Keratinocyte (primary cell): ENCODE measurements around the gene MCUB.

Source experiments
- EZH2 ChIP-seq: IDR thresholded peaks from one replicate; pipeline ENCODE4 v1.6.1; 2012; ENCODE audit warnings: inconsistent platforms, mild to moderate bottlenecking, low read length, moderate library complexity
- TF ChIP-seq, protein P1 (sequence below), 3 experiments: IDR thresholded peaks in 1 of 3; conservative IDR thresholded peaks in 1 of 3; optimal IDR thresholded peaks in 1 of 3; 2 replicates in 2 of 3; 3 replicates in 1 of 3; pipeline versions ENCODE3 to v1.5.1; 2011; ENCODE audit warnings: low read length in 3 of 3, mild to moderate bottlenecking in 3 of 3, moderate library complexity in 2 of 3, control low read depth in 1 of 3, inconsistent platforms in 1 of 3; ENCODE audit not compliant: insufficient read depth in 2 of 3; ENCODE audit errors: extremely low read depth in 1 of 3

DNA sequence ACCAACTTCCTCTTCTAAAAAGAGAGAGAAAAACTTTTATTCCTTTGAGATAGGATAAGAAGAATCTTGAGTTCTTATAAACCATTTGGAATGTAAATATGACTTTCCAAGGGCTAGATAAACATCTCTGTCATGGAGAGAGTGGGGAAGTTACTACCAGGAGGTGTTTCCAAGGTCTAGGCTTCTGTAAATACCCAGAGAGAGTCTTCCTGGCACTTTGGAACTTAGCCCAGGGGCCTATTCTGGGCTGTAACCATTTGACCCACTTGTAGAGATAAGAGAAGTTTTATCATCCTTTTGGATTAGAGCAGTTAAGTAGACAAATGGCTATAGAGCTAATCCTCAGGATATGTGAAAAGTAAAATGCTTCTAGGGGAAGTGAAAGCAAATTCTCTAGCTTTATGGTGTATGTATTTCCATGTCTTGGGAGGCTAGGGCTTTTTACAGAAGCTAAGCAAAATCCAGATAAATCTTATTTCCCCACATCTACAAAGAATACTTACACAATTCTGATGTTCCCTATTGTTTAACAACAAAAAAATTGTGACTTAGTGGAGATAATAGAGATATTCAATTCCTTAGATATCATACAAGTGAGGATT is 51.1 kb downstream of the MCUB start:
- TF ChIP-seq, protein P1, sequence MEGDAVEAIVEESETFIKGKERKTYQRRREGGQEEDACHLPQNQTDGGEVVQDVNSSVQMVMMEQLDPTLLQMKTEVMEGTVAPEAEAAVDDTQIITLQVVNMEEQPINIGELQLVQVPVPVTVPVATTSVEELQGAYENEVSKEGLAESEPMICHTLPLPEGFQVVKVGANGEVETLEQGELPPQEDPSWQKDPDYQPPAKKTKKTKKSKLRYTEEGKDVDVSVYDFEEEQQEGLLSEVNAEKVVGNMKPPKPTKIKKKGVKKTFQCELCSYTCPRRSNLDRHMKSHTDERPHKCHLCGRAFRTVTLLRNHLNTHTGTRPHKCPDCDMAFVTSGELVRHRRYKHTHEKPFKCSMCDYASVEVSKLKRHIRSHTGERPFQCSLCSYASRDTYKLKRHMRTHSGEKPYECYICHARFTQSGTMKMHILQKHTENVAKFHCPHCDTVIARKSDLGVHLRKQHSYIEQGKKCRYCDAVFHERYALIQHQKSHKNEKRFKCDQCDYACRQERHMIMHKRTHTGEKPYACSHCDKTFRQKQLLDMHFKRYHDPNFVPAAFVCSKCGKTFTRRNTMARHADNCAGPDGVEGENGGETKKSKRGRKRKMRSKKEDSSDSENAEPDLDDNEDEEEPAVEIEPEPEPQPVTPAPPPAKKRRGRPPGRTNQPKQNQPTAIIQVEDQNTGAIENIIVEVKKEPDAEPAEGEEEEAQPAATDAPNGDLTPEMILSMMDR (optimal IDR thresholded peaks at IDR 0.05 in 1 of 3, IDR thresholded peaks at IDR 0.05 in 1 of 3, conservative IDR thresholded peaks at IDR 0.05 in 1 of 3; ENCODE audit: extremely low read depth in 1 of 3, insufficient read depth in 2 of 3, low read length in 3 of 3) = no peak
- no peak for TF ChIP-seq EZH2
